NT2/D1 (cell line): Measurements from ENCODE around the gene RBFOX1.
"Not testable (repeated sequence)": the region's sequence is repeated elsewhere in the genome, so short reads cannot be mapped to it uniquely, and the experiment has no call there.

ENCODE experiments used
- DNase-seq: peaks from one replicate; pipeline ENCODE4 v3.0.0-alpha.2; 2011; ENCODE audit warnings: low read depth, low spot score
- H3K27me3 ChIP-seq: 2 replicates; pipeline ENCODE4 v1.6.0; 2011; ENCODE audit warnings: mild to moderate bottlenecking; ENCODE audit not compliant: insufficient read length, insufficient read depth
- H3K36me3 ChIP-seq: 2 replicates; pipeline ENCODE4 v1.6.1; 2011; ENCODE audit warnings: mild to moderate bottlenecking, low read length, mixed read lengths; ENCODE audit not compliant: insufficient read depth, insufficient read length
- H3K4me1 ChIP-seq: 2 replicates; pipeline ENCODE4 v1.5.1; 2011; ENCODE audit not compliant: insufficient read depth, insufficient read length
- H3K4me3 ChIP-seq: 2 replicates; pipeline ENCODE4 v1.5.1; 2011; ENCODE audit warnings: low read depth; ENCODE audit not compliant: insufficient read length
- H3K9ac ChIP-seq: 2 replicates; pipeline ENCODE4 v1.6.0; 2011; ENCODE audit warnings: low read depth; ENCODE audit not compliant: insufficient read length
- H3K9me3 ChIP-seq: 2 replicates; pipeline ENCODE4 v1.5.1; 2011; ENCODE audit warnings: mild to moderate bottlenecking, low read length; ENCODE audit not compliant: insufficient read depth
- SUZ12 ChIP-seq: IDR thresholded peaks from 2 replicates; pipeline ENCODE4 v1.6.1; 2011; ENCODE audit not compliant: insufficient read length, insufficient read depth; ENCODE audit errors: extremely low read depth
- YY1 ChIP-seq: IDR thresholded peaks from 2 replicates; pipeline ENCODE4 v1.6.1; 2011; ENCODE audit not compliant: insufficient read length, insufficient read depth
- ZNF274 ChIP-seq: IDR thresholded peaks from 2 replicates; pipeline ENCODE4 v1.6.1; 2011; ENCODE audit warnings: mild to moderate bottlenecking, low read depth, low read length

Gene RBFOX1

GRCh38 chr16:7471268-7471667, 138.6 kb downstream of the RBFOX1 start:
- no peak overlapping the region for H3K9ac ChIP-seq
- no peaks in the 10 kb centered on the region for H3K27me3 ChIP-seq
- no peaks in the 10 kb centered on the region for H3K9me3 ChIP-seq
- H3K36me3 ChIP-seq = no peaks in the 10 kb centered on the region
- H3K4me1 ChIP-seq = no peaks in the 10 kb centered on the region
- H3K4me3 ChIP-seq = no peak overlapping the region
- DNase-seq = no peak
- TF ChIP-seq YY1 (no peak), SUZ12 (no peak), ZNF274 (no peak)

- no peaks in the 10 kb centered on the region for H3K27me3 ChIP-seq
- no peaks in the 10 kb centered on the region for H3K9me3 ChIP-seq
- no peak for DNase-seq
- H3K4me1 ChIP-seq = no peaks in the 10 kb centered on the region
- H3K4me3 ChIP-seq = no peak overlapping the region
- no peaks in the 10 kb centered on the region for H3K36me3 ChIP-seq
- no peak for TF ChIP-seq SUZ12
- no peak for TF ChIP-seq YY1
- no peak for TF ChIP-seq ZNF274
- H3K9ac ChIP-seq = no peak overlapping the region
Measured at GRCh38 chr16:7482032-7482431, 149.4 kb downstream of the RBFOX1 start.

- H3K4me1 ChIP-seq = no peaks in the 10 kb centered on the region
- no peaks in the 10 kb centered on the region for H3K9me3 ChIP-seq
- DNase-seq = no peak
- no peaks in the 10 kb centered on the region for H3K36me3 ChIP-seq
- no peaks in the 10 kb centered on the region for H3K27me3 ChIP-seq
- H3K4me3 ChIP-seq = no peak overlapping the region
- H3K9ac ChIP-seq = no peak overlapping the region
- no peak for TF ChIP-seq YY1
- no peak for TF ChIP-seq ZNF274
- TF ChIP-seq SUZ12 = no peak
Measured at GRCh38 chr16:7482596-7483290, 150.1 kb downstream of the RBFOX1 start.

- TF ChIP-seq YY1 = no peak
- TF ChIP-seq ZNF274 = no peak
- TF ChIP-seq SUZ12 = no peak
- Histone ChIP-seq H3K27me3 (no peaks in the 10 kb centered on the region), H3K9me3 (no peaks in the 10 kb centered on the region), H3K9ac (no peak overlapping the region), H3K36me3 (no peaks in the 10 kb centered on the region), H3K4me1 (no peaks in the 10 kb centered on the region), H3K4me3 (no peak overlapping the region)
- DNase-seq = no peak
Measured at GRCh38 chr16:7487574-7488323, 155.1 kb downstream of the RBFOX1 start.

GRCh38 chr16:7492122-7492521, 159.5 kb downstream of the RBFOX1 start:
- no peak for DNase-seq
- H3K9me3 ChIP-seq = no peaks in the 10 kb centered on the region
- TF ChIP-seq YY1 (no peak), ZNF274 (no peak), SUZ12 (no peak)

GRCh38 chr16:7493133-7493532, 160.5 kb downstream of the RBFOX1 start:
- no peak overlapping the region for H3K4me3 ChIP-seq
- no peaks in the 10 kb centered on the region for H3K4me1 ChIP-seq
- DNase-seq = no peak
- H3K9ac ChIP-seq = no peak overlapping the region
- H3K36me3 ChIP-seq = no peaks in the 10 kb centered on the region
- TF ChIP-seq YY1 = no peak
- TF ChIP-seq SUZ12 = no peak
- no peak for TF ChIP-seq ZNF274
- H3K9me3 ChIP-seq = no peaks in the 10 kb centered on the region
- H3K27me3 ChIP-seq = no peaks in the 10 kb centered on the region

More at GRCh38 chr16:7492122-7492521, 159.5 kb downstream of the RBFOX1 start:
- no peak overlapping the region for H3K4me3 ChIP-seq
- no peaks in the 10 kb centered on the region for H3K4me1 ChIP-seq
- H3K36me3 ChIP-seq = no peaks in the 10 kb centered on the region
- no peak overlapping the region for H3K9ac ChIP-seq
- H3K27me3 ChIP-seq = no peaks in the 10 kb centered on the region

GRCh38 chr16:7497691-7498090, 165.0 kb downstream of the RBFOX1 start:
- no peaks in the 10 kb centered on the region for H3K36me3 ChIP-seq
- H3K9me3 ChIP-seq = no peaks in the 10 kb centered on the region
- H3K4me3 ChIP-seq = no peak overlapping the region
- H3K9ac ChIP-seq = no peak overlapping the region
- no peaks in the 10 kb centered on the region for H3K4me1 ChIP-seq
- no peaks in the 10 kb centered on the region for H3K27me3 ChIP-seq
- no peak for DNase-seq
- TF ChIP-seq ZNF274 = no peak
- no peak for TF ChIP-seq YY1
- TF ChIP-seq SUZ12 = no peak

- no peak for DNase-seq
- no peaks in the 10 kb centered on the region for H3K4me1 ChIP-seq
- no peaks in the 10 kb centered on the region for H3K9me3 ChIP-seq
- H3K27me3 ChIP-seq = no peaks in the 10 kb centered on the region
- H3K9ac ChIP-seq = no peak overlapping the region
- no peaks in the 10 kb centered on the region for H3K36me3 ChIP-seq
- no peak overlapping the region for H3K4me3 ChIP-seq
- no peak for TF ChIP-seq SUZ12
- no peak for TF ChIP-seq YY1
- no peak for TF ChIP-seq ZNF274
Measured at GRCh38 chr16:7501868-7502267, 169.2 kb downstream of the RBFOX1 start.

GRCh38 chr16:7502591-7503157, 170.0 kb downstream of the RBFOX1 start:
- not testable (repeated sequence) for H3K4me1 ChIP-seq

More at GRCh38 chr16:7502591-7503157, 170.0 kb downstream of the RBFOX1 start:
- H3K4me3 ChIP-seq, H3K9me3 ChIP-seq, H3K27me3 ChIP-seq, H3K36me3 ChIP-seq, H3K9ac ChIP-seq, DNase-seq: not testable (repeated sequence)
